Brain microvascular endothelial cell (primary cell): ENCODE data around the gene ITGB7.

Source experiments
- DNase-seq: peaks from one replicate; pipeline ENCODE4 v3.0.0-alpha.2; 2020
- H3K27ac ChIP-seq: fragments of 250-450 bp; sonication (Bioruptor Pico); 2 replicates; pipeline ENCODE4 v1.5.1; 2020; ENCODE audit warnings: mild to moderate bottlenecking, moderate library complexity
- H3K27me3 ChIP-seq: fragments of 250-450 bp; sonication (Bioruptor Pico); replicated peaks from 2 replicates; pipeline ENCODE4 v1.5.1; 2020; ENCODE audit warnings: mild to moderate bottlenecking
- H3K36me3 ChIP-seq: fragments of 250-450 bp; sonication (Bioruptor Pico); replicated peaks from 2 replicates; pipeline ENCODE4 v1.5.1; 2020; ENCODE audit warnings: mild to moderate bottlenecking
- H3K4me3 ChIP-seq: 2 replicates; pipeline ENCODE4 v1.5.1; 2011; ENCODE audit warnings: low read depth, mild to moderate bottlenecking, control low read depth, low read length, moderate library complexity
- in situ Hi-C: cut with HindIII; loops from 2 replicates; pipeline ENCODE4 v1.10.0; 2017; ENCODE audit warnings: low sequenced_read_pairs, low pct_ligation_motif_present
- TF ChIP-seq, protein P1 (sequence below): IDR thresholded peaks from 2 replicates; pipeline ENCODE4 v1.5.1; 2011; ENCODE audit warnings: low read depth, mild to moderate bottlenecking, moderate library complexity, low read length, control low read depth, inconsistent platforms; ENCODE audit errors: missing control alignments

Gene ITGB7

GRCh38 chr12:53220694-53221202 lies 13.7 kb upstream of the ITGB7 start:
- DNase-seq: peak; percentile 93
- H3K36me3 ChIP-seq: no peaks in the 10 kb centered on the region
- no peaks in the 10 kb centered on the region for H3K27me3 ChIP-seq
- H3K27ac ChIP-seq: peak overlapping the region; percentile 99
- H3K4me3 ChIP-seq: peak overlapping the region; percentile 85
- in situ Hi-C loops: no loop called here
- TF ChIP-seq, protein P1, sequence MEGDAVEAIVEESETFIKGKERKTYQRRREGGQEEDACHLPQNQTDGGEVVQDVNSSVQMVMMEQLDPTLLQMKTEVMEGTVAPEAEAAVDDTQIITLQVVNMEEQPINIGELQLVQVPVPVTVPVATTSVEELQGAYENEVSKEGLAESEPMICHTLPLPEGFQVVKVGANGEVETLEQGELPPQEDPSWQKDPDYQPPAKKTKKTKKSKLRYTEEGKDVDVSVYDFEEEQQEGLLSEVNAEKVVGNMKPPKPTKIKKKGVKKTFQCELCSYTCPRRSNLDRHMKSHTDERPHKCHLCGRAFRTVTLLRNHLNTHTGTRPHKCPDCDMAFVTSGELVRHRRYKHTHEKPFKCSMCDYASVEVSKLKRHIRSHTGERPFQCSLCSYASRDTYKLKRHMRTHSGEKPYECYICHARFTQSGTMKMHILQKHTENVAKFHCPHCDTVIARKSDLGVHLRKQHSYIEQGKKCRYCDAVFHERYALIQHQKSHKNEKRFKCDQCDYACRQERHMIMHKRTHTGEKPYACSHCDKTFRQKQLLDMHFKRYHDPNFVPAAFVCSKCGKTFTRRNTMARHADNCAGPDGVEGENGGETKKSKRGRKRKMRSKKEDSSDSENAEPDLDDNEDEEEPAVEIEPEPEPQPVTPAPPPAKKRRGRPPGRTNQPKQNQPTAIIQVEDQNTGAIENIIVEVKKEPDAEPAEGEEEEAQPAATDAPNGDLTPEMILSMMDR: no peak

- H3K27ac ChIP-seq: peak overlapping the region; percentile 71
- in situ Hi-C loops: no loop called here
- no peaks in the 10 kb centered on the region for H3K27me3 ChIP-seq
- peak overlapping the region; percentile 85 for H3K4me3 ChIP-seq
- DNase-seq: peak; percentile 85
- peaks cover 1% of the 10 kb centered on the region for H3K36me3 ChIP-seq
- TF ChIP-seq, protein P1: no peak
These were observed 13.1 kb upstream of the ITGB7 start for GRCh38 chr12:53219956-53220693.

DNA sequence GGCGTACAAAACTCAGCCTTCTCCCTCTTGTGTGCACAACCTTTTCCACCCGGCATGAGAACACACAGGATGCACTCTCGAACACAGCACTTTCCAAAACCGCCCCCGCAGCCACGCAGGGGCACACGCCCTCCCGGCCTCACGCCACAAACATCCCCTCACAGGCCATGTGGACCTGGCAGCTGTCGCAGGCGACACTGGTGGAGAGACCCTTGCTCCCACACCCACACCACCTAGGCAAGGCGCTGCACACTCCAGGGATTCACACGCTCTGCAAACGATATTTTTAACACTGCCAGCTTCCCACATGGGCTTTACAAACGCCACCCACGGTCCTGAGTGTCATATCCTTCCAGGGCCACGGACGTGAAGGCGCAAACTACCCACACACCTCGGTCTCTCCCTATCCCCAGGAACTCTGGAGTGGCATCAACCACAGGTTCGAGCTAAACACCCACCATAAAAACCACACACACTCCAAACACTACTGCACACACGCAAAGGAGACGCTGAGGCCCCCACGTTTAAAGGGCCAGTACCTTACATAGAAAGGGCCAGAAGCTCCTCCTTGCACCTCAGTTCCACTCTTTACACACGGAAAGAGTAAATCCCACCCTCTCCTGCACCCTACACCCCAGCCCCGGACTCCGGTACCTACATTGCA lies 12.4 kb upstream of the ITGB7 start:
- no peaks in the 10 kb centered on the region for H3K27me3 ChIP-seq
- peak; percentile 52 for DNase-seq
- H3K27ac ChIP-seq: peak overlapping the region; percentile 71
- in situ Hi-C loops: no loop called here
- peak overlapping the region; percentile 85 for H3K4me3 ChIP-seq
- TF ChIP-seq, protein P1: no peak
- peaks cover 4% of the 10 kb centered on the region for H3K36me3 ChIP-seq

DNA sequence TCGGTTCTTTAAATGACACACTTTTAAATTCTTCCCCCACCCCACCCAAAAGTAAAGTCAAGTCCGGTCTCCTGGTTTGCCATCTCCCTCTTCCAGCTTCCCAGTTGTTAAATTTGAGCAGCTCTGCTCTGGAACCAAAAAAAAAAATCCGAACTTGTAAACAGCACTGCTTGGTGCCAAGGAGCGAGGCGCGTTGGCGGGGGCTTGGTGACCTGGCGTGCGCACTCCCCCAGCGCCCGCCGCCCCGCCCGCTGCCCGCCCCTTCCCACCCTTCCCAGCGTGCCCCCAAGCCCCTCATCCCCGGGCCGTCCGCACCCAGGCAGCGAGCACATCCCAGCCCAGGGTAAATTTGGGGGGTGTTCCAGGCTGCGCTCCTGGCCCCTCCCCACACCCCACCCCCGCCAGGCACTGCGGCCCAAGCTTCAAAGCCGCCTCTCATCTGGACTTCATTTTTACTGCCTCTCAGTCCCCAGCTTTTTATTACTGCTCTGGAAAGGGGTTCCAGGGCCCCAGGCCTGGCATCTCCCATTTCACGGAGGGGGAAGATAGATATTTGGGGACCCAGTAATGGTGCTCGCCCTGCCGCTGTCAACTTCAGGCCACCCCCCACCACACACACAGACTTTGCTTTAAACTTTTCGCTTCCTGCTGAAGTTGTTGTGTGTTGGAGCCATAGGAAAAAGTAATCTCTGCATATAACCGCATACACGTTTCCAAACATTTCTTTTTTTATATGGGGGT lies 11.7 kb upstream of the ITGB7 start:
- in situ Hi-C loops: no loop called here
- Histone ChIP-seq H3K4me3 (peak overlapping the region; percentile 85), H3K36me3 (peaks cover 11% of the 10 kb centered on the region), H3K27ac (peak overlapping the region; percentile 71), H3K27me3 (no peaks in the 10 kb centered on the region)
- DNase-seq: no peak
- TF ChIP-seq, protein P1: no peak

DNA sequence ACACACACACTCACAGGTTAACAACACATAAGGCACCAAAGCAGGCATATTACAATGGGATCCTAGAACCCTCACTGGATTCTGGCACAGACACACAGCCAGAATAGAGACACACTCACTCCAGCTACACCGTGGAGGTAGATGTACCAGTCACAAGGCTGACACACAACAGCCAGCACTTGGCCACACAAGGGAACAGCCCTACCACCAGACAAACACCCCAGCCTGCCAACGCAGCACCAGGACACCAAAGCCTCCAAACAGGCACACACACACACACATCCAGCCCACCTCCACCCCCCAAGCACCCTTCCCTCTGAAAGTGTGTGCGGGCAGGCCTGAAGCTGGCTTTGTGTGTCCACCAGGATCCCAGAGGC lies 10.9 kb upstream of the ITGB7 start:
- H3K36me3 ChIP-seq: peaks cover 18% of the 10 kb centered on the region
- DNase-seq: peak; percentile 20
- H3K4me3 ChIP-seq: peak overlapping the region; percentile 85
- no peak overlapping the region for H3K27ac ChIP-seq
- TF ChIP-seq, protein P1: no peak
- no peaks in the 10 kb centered on the region for H3K27me3 ChIP-seq
- in situ Hi-C loops: no loop called here
